Neural crest cell (in vitro differentiated cells): Measurements from ENCODE around the gene ADRA1B. TPM values are rescaled to one million over a fixed set of nuclear protein-coding genes. Genes with fewer than 3 reads are reported as not detected.

Source experiments
- DNase-seq: peaks from one replicate; pipeline ENCODE4 v3.0.0; 2021; ENCODE audit warnings: low read depth, mixed read lengths, low spot score
- H3K27ac Mint-ChIP-seq: one replicate; pipeline ENCODE4 v1.8.0; 2021; ENCODE audit warnings: mild to moderate bottlenecking, mixed read lengths; ENCODE audit not compliant: unreplicated experiment
- H3K27me3 Mint-ChIP-seq: 2 replicates; pipeline ENCODE4 v1.8.0; 2021; ENCODE audit warnings: low read depth, mild to moderate bottlenecking, mixed read lengths
- H3K36me3 Mint-ChIP-seq: 2 replicates; pipeline ENCODE4 v1.8.0; 2021; ENCODE audit warnings: low read depth, mild to moderate bottlenecking, mixed read lengths
- H3K4me1 Mint-ChIP-seq: 2 replicates; pipeline ENCODE4 v1.8.0; 2021; ENCODE audit warnings: mixed read lengths
- H3K4me3 Mint-ChIP-seq: one replicate; pipeline ENCODE4 v1.8.0; 2021; ENCODE audit warnings: mild to moderate bottlenecking, mixed read lengths
- H3K9me3 Mint-ChIP-seq: 2 replicates; pipeline ENCODE4 v1.8.0; 2021; ENCODE audit warnings: mixed read lengths
- total RNA-seq: library from RNA; stranded (reverse); gene quantifications from 2 replicates; pipeline ENCODE4 v1.2.1, GENCODE V29; 2021
- TF ChIP-seq, protein P1 (sequence below): fragments of 200-600 bp; sonication (generic); conservative IDR thresholded peaks from 2 replicates; pipeline ENCODE4 v1.5.0; 2021; ENCODE audit warnings: antibody characterized with exemption, mild to moderate bottlenecking

ADRA1B gene
- total RNA-seq, 1 donor from 2014 or later: 0.19 TPM

DNA sequence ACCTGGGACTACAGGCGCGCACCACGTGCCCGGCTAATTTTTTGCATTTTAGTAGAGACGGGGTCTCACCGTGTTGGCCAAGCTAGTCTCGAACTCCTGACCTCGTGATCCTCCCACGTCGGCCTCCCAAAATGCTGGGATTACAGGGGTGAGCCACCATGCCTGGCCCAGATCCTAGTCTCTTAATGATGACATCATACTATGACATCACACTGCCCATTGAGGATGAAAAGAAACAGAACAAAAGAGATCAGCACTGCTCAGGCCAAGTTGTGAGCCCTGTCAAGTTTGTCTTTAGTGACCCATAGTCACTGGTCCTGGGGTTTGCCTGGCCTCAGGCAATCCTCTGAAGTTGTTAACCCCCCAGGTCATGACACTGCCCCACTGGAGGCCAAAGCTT is 21.3 kb downstream of the ADRA1B start:
- H3K36me3 Mint-ChIP-seq: no peaks in the 10 kb centered on the region
- H3K4me1 Mint-ChIP-seq: peaks cover 9% of the 10 kb centered on the region
- no peak overlapping the region for H3K4me3 Mint-ChIP-seq
- H3K9me3 Mint-ChIP-seq: peaks cover 4% of the 10 kb centered on the region
- no peaks in the 10 kb centered on the region for H3K27me3 Mint-ChIP-seq
- TF ChIP-seq, protein P1, sequence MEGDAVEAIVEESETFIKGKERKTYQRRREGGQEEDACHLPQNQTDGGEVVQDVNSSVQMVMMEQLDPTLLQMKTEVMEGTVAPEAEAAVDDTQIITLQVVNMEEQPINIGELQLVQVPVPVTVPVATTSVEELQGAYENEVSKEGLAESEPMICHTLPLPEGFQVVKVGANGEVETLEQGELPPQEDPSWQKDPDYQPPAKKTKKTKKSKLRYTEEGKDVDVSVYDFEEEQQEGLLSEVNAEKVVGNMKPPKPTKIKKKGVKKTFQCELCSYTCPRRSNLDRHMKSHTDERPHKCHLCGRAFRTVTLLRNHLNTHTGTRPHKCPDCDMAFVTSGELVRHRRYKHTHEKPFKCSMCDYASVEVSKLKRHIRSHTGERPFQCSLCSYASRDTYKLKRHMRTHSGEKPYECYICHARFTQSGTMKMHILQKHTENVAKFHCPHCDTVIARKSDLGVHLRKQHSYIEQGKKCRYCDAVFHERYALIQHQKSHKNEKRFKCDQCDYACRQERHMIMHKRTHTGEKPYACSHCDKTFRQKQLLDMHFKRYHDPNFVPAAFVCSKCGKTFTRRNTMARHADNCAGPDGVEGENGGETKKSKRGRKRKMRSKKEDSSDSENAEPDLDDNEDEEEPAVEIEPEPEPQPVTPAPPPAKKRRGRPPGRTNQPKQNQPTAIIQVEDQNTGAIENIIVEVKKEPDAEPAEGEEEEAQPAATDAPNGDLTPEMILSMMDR: no peak
- no peak overlapping the region for H3K27ac Mint-ChIP-seq
- DNase-seq: no peak

DNA sequence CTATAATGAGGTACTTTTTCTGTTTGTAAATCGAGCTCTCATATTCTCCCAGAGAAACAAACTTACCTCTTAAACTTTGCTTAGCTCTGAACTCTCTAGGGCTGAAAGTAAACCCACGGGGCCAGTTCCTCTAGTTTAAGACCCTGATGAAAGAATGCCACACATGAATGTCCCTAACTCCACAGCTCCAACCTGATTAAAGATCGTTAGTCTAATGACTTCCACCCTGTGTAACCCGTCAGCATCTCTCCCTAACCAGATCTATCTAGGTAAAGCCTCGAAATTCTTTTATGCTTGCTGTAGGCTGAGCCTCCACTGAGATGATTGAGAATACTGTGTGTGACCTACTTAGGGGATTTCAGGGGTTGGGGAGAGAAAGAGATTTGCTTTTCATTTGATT is 27.0 kb downstream of the ADRA1B start:
- Mint-ChIP-seq H3K36me3 (no peaks in the 10 kb centered on the region), H3K27me3 (no peaks in the 10 kb centered on the region), H3K9me3 (peaks cover 2% of the 10 kb centered on the region), H3K27ac (no peak overlapping the region), H3K4me1 (peaks cover 9% of the 10 kb centered on the region), H3K4me3 (no peak overlapping the region)
- TF ChIP-seq, protein P1: no peak
- DNase-seq: no peak

DNA sequence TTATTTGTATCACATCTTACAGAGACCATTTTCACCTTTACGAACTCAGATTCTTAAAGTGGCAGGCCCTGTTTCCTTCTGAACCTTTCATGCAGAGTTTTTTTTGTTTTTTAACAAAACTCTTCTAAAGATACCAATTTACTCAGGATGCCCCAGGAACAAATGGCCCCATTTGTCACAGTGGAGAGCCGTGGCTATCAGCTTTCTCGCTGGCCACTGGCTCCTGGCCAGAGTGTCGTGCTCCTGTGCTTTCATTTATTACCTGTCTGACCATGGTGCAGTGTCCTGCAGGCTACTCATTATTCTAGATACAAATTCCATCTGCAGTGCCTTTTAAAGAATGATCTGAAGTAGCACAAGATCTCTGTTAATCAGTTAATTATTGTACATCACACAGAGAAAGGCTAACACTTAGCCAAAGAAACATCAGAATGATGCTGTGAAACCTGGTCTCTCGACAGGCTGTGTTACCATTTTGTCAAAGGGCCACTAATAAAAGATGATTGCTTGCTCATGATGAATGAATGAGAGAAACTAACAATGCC is 27.8 kb downstream of the ADRA1B start:
- Mint-ChIP-seq H3K27me3 (no peaks in the 10 kb centered on the region), H3K27ac (no peak overlapping the region)
- DNase-seq: no peak

DNA sequence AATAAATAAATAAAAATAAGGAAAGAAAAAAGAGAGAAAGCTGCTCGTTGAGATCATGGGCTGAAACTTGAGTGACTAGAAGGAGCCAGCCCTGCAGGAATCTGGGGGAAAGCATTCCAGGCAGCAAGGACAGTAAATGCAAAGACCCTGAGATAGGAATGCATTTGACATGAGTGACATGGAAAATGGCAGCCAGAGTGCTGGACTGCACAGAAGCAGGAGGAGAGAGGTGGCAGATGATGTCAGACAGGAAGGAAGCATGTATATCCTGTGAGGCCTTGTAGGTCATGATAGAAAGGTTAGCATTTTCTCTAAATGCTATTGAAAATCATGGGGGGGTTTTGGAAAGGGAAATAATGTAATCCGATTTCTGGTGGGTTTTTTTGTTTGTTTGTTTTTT is 29.1 kb downstream of the ADRA1B start:
- no peaks in the 10 kb centered on the region for H3K36me3 Mint-ChIP-seq
- DNase-seq: no peak
- no peak overlapping the region for H3K4me3 Mint-ChIP-seq
- peaks cover 5% of the 10 kb centered on the region for H3K27me3 Mint-ChIP-seq
- no peak overlapping the region for H3K27ac Mint-ChIP-seq
- TF ChIP-seq, protein P1: no peak
- H3K4me1 Mint-ChIP-seq: no peaks in the 10 kb centered on the region
- H3K9me3 Mint-ChIP-seq: peaks cover 2% of the 10 kb centered on the region

More for the DNA sequence above, 27.8 kb downstream of the ADRA1B start:
- H3K4me1 Mint-ChIP-seq: peaks cover 5% of the 10 kb centered on the region
- H3K36me3 Mint-ChIP-seq: no peaks in the 10 kb centered on the region
- peaks cover 2% of the 10 kb centered on the region for H3K9me3 Mint-ChIP-seq
- TF ChIP-seq, protein P1: no peak
- H3K4me3 Mint-ChIP-seq: no peak overlapping the region

DNA sequence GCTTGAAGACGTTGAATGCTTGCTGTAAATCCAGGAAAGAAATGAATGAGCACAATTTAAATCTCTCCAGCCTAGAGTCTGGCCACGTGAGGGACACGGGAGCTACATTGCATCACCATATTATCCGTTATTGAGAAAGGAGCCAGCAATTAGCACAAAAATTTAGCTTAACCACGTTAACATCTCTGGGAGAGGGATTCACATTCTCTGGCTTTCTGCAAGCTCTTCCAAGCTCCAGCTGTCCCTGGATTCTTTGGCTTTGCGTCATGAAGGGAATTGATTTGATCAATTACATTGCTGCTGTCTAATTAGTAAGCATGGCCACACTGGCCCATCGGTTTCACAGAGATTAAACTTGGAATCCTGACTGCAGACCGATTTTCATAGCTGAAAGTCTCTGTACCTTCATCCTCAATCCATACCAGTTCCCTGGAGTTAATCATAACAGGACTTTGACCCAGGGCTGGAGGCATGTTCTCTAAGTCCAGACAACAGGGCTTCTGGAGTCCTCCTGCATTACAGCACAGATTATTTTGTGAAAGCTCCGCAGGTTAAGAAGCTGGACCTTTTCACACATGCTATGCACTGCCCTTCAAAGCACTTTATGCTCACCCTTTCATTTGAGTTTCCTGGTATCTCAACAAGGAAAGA is 31.6 kb downstream of the ADRA1B start:
- Mint-ChIP-seq H3K9me3 (no peaks in the 10 kb centered on the region), H3K27me3 (peaks cover 5% of the 10 kb centered on the region), H3K27ac (no peak overlapping the region), H3K4me3 (no peak overlapping the region), H3K36me3 (no peaks in the 10 kb centered on the region), H3K4me1 (peaks cover 6% of the 10 kb centered on the region)
- no peak for DNase-seq
- TF ChIP-seq, protein P1: no peak
